K562 (cell line): Measurements from ENCODE around the gene MBD2. TPM values are rescaled to one million over a fixed set of nuclear protein-coding genes. Genes with fewer than 3 reads are reported as not detected.

ENCODE experiments used
- ARNT ChIP-seq, 2 experiments: fragments of 450-650 bp; IDR thresholded peaks; 2 replicates each; pipeline ENCODE4 v1.6.1; 2016; ENCODE audit warnings: mild to moderate bottlenecking in 1 of 2
- ATF7 ChIP-seq: fragments of 450-650 bp; IDR thresholded peaks from 2 replicates; pipeline ENCODE4 v1.7.1; 2014; ENCODE audit warnings: mild to moderate bottlenecking, moderate library complexity
- DMBX1 ChIP-seq: fragments of 250-450 bp; sonication (Bioruptor Pico); IDR thresholded peaks from 2 replicates; pipeline ENCODE4 v1.8.0; 2022; ENCODE audit warnings: inconsistent platforms, mild to moderate bottlenecking, moderate library complexity, borderline replicate concordance
- ELF1 ChIP-seq: fragments of 200-800 bp; sonication (Bioruptor generic); IDR thresholded peaks from 2 replicates; pipeline ENCODE4 v1.6.1; 2016; ENCODE audit warnings: missing genetic modification characterization, missing compliant biosample characterization
- GABPA ChIP-seq: fragments of 200-800 bp; sonication (Bioruptor generic); conservative IDR thresholded peaks from 2 replicates; pipeline ENCODE4 v1.6.1; 2016; ENCODE audit warnings: low read depth, missing genetic modification characterization, missing compliant biosample characterization
- HDAC1 ChIP-seq, 2 experiments: fragments of 450-650 bp; IDR thresholded peaks; 2 replicates each; pipeline ENCODE4 v1.6.1; 2016 to 2017; ENCODE audit warnings: inconsistent platforms in 1 of 2, mild to moderate bottlenecking in 1 of 2, moderate library complexity in 1 of 2
- HEY1 ChIP-seq: fragments of 250-450 bp; sonication (Bioruptor Pico); IDR thresholded peaks from 2 replicates; pipeline ENCODE4 v1.5.0; 2020; ENCODE audit warnings: mild to moderate bottlenecking, moderate library complexity, borderline replicate concordance
- HMGN3 ChIP-seq: IDR thresholded peaks from 2 replicates; pipeline ENCODE4 v1.6.1; 2011; ENCODE audit warnings: borderline replicate concordance, low read depth, mild to moderate bottlenecking, mixed read lengths, low read length; ENCODE audit not compliant: insufficient read length; ENCODE audit errors: extremely low read depth
- HNRNPLL ChIP-seq: fragments of 200-400 bp; formaldehyde crosslinking; IDR thresholded peaks from 2 replicates; pipeline ENCODE4 v1.6.1; 2017; ENCODE audit warnings: low read length, low read depth, mild to moderate bottlenecking; ENCODE audit not compliant: poor library complexity, severe bottlenecking
- KLF13 ChIP-seq: fragments of 450-650 bp; IDR thresholded peaks from 2 replicates; pipeline ENCODE4 v1.6.1; 2016; ENCODE audit warnings: missing genetic modification characterization, low read depth, mild to moderate bottlenecking, missing compliant biosample characterization, moderate library complexity, borderline replicate concordance
- LARP7 ChIP-seq: fragments of 450-650 bp; IDR thresholded peaks from 2 replicates; pipeline ENCODE4 v1.6.1; 2016
- MAFK ChIP-seq: IDR thresholded peaks from 2 replicates; pipeline ENCODE4 v1.6.1; 2011; ENCODE audit warnings: low read length, improper control_type of control experiment
- POLR2G ChIP-seq: fragments of 200-400 bp; formaldehyde crosslinking; IDR thresholded peaks from 2 replicates; pipeline ENCODE4 v1.6.1; 2017; ENCODE audit warnings: low read depth, mild to moderate bottlenecking, antibody characterized with exemption, low read length, moderate library complexity
- RAD21 ChIP-seq, 2 experiments: fragments of 250-450 bp in 1 of 2; fragments of 450-650 bp in 1 of 2; sonication (Bioruptor Pico) in 1 of 2; formaldehyde crosslinking in 1 of 2; IDR thresholded peaks in 1 of 2; conservative IDR thresholded peaks in 1 of 2; 2 replicates each; pipeline versions ENCODE4 v1.4.0 to v1.8.0; 2020 to 2022; ENCODE audit warnings: mild to moderate bottlenecking in 2 of 2, moderate library complexity in 1 of 2
- TBP ChIP-seq: optimal IDR thresholded peaks from 2 replicates; pipeline ENCODE3; 2011; ENCODE audit warnings: low read depth, low read length, improper control_type of control experiment
- TEAD2 ChIP-seq: fragments of 450-650 bp; IDR thresholded peaks from 2 replicates; pipeline ENCODE4 v1.6.1; 2016; ENCODE audit warnings: missing genetic modification characterization, control low read depth, missing compliant biosample characterization
- ZNF589 ChIP-seq: fragments of 200-800 bp; sonication (Bioruptor generic); IDR thresholded peaks from 2 replicates; pipeline ENCODE4 v1.6.1; 2016; ENCODE audit warnings: low read depth, missing genetic modification characterization, missing compliant biosample characterization
- ZNF76 ChIP-seq: fragments of 250-450 bp; sonication (Bioruptor Pico); IDR thresholded peaks from 2 replicates; pipeline ENCODE4 v1.4.0; 2020; ENCODE audit warnings: mild to moderate bottlenecking, moderate library complexity, borderline replicate concordance
- polyA plus RNA-seq, 8 experiments: library from polyadenylated mRNA; depleted of rRNA in 4 of 8; stranded (reverse) in 5 of 8; unstranded in 3 of 8; fragments of >200 nt; fragmentation: Nextera tagmentation in 2 of 8; fragmentation: Illumina TruSeq in 1 of 8; extraction: Ambion mirVana in 2 of 8; extraction: Trizol in 1 of 8; gene quantifications; 2 replicates each; pipeline versions ENCODE4 v1.2.1 to v1.2.3, GENCODE V29; 2011 to 2014; ENCODE audit warnings: inconsistent platforms in 1 of 8, missing spikeins in 1 of 8
- total RNA-seq, 7 experiments: library from RNA; depleted of rRNA in 6 of 7; stranded (reverse); fragments of >200 nt in 6 of 7; fragmentation: Illumina TruSeq in 2 of 7; extraction: Trizol in 2 of 7; gene quantifications; 2 replicates each; pipeline versions ENCODE4 v1.2.1 to v1.2.3, GENCODE V29; 2011 to 2021; ENCODE audit warnings: low replicate concordance in 1 of 7
- TF ChIP-seq, protein P1 (sequence below), 2 experiments: fragments of 450-650 bp; IDR thresholded peaks; 2 replicates each; pipeline ENCODE4 v1.6.1; 2018; ENCODE audit warnings: mild to moderate bottlenecking in 2 of 2, low read depth in 1 of 2; ENCODE audit not compliant: partially characterized antibody in 2 of 2
- TF ChIP-seq, protein P2 (sequence below): fragments of 450-650 bp; conservative IDR thresholded peaks from 2 replicates; pipeline ENCODE4 v1.6.1; 2016; ENCODE audit warnings: missing genetic modification characterization, low read depth, mild to moderate bottlenecking, control low read depth, missing compliant biosample characterization
- TF ChIP-seq, protein P3 (sequence below): fragments of 200-800 bp; sonication (Bioruptor generic); IDR thresholded peaks from 2 replicates; pipeline ENCODE4 v1.6.1; 2017; ENCODE audit warnings: missing genetic modification characterization, missing compliant biosample characterization

MBD2 gene
- total and polyA plus RNA-seq, 9 of the 15 experiments (the other 6 are each of a cell fraction or from before 2014, with no cell fraction given): 4.4 to 40.2 (median 13.9) TPM

DNA sequence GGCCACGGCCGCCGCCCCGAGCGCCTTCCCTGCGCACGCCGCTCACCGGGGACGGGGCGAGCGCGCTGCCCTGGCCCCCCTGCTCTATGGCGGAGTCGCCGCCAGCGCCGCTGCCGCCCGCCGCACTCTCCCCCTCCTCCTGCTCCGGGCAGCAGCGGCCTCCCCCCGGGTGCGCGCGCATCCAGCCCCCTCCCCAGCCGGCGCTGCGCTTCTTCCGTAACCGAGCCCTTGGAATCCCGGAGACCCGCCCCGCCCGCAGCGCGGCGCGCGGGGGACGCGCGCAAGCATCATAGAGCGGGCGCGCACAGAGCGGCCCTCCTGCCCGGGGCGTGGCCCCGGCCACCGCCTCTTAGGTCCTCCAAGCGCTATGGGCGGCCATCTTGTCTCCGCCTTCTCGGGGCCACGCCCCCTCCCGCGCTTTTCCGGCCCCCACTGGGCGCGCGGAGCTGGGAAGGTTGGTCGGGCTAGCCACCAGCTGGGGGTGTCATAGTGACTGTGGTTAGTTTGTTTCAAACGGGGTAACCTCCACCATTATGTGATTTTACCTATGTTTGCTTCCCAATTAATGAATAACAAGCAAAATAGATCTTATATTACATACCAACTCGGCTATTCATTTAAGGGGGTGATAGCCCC is at the start of gene MBD2 (continued):
- TF ChIP-seq, protein P1, sequence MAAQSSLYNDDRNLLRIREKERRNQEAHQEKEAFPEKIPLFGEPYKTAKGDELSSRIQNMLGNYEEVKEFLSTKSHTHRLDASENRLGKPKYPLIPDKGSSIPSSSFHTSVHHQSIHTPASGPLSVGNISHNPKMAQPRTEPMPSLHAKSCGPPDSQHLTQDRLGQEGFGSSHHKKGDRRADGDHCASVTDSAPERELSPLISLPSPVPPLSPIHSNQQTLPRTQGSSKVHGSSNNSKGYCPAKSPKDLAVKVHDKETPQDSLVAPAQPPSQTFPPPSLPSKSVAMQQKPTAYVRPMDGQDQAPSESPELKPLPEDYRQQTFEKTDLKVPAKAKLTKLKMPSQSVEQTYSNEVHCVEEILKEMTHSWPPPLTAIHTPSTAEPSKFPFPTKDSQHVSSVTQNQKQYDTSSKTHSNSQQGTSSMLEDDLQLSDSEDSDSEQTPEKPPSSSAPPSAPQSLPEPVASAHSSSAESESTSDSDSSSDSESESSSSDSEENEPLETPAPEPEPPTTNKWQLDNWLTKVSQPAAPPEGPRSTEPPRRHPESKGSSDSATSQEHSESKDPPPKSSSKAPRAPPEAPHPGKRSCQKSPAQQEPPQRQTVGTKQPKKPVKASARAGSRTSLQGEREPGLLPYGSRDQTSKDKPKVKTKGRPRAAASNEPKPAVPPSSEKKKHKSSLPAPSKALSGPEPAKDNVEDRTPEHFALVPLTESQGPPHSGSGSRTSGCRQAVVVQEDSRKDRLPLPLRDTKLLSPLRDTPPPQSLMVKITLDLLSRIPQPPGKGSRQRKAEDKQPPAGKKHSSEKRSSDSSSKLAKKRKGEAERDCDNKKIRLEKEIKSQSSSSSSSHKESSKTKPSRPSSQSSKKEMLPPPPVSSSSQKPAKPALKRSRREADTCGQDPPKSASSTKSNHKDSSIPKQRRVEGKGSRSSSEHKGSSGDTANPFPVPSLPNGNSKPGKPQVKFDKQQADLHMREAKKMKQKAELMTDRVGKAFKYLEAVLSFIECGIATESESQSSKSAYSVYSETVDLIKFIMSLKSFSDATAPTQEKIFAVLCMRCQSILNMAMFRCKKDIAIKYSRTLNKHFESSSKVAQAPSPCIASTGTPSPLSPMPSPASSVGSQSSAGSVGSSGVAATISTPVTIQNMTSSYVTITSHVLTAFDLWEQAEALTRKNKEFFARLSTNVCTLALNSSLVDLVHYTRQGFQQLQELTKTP (IDR thresholded peaks at IDR 0.05; ENCODE audit: low read depth in 1 of 2, partially characterized antibody in 2 of 2): no peak
- peak; percentile 85; the same call in 1 of the 2 replicates for TF ChIP-seq KLF13 (tag)
- no peak for TF ChIP-seq TBP
- TF ChIP-seq, protein P2, sequence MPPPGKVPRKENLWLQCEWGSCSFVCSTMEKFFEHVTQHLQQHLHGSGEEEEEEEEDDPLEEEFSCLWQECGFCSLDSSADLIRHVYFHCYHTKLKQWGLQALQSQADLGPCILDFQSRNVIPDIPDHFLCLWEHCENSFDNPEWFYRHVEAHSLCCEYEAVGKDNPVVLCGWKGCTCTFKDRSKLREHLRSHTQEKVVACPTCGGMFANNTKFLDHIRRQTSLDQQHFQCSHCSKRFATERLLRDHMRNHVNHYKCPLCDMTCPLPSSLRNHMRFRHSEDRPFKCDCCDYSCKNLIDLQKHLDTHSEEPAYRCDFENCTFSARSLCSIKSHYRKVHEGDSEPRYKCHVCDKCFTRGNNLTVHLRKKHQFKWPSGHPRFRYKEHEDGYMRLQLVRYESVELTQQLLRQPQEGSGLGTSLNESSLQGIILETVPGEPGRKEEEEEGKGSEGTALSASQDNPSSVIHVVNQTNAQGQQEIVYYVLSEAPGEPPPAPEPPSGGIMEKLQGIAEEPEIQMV (tag): no peak
- peak; percentile 58 for TF ChIP-seq ELF1 (tag)
- TF ChIP-seq ZNF76: no peak
- TF ChIP-seq TEAD2 (tag): no peak
- TF ChIP-seq GABPA: peak; percentile 77
- peak; percentile 22 to 39; a peak in 3 of 4 replicates for TF ChIP-seq RAD21 (CRISPR knock-in tag; conservative IDR thresholded peaks at IDR 0.05 in 1 of 2, IDR thresholded peaks at IDR 0.05 in 1 of 2)
- TF ChIP-seq ZNF589: peak; percentile 35; the same call in 1 of the 2 replicates
- TF ChIP-seq POLR2G: peak; percentile 78
- TF ChIP-seq, protein P3, sequence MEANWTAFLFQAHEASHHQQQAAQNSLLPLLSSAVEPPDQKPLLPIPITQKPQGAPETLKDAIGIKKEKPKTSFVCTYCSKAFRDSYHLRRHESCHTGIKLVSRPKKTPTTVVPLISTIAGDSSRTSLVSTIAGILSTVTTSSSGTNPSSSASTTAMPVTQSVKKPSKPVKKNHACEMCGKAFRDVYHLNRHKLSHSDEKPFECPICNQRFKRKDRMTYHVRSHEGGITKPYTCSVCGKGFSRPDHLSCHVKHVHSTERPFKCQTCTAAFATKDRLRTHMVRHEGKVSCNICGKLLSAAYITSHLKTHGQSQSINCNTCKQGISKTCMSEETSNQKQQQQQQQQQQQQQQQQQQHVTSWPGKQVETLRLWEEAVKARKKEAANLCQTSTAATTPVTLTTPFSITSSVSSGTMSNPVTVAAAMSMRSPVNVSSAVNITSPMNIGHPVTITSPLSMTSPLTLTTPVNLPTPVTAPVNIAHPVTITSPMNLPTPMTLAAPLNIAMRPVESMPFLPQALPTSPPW (CRISPR knock-in tag): peak; percentile 95
- TF ChIP-seq HDAC1 (IDR thresholded peaks at IDR 0.05): no peak
- TF ChIP-seq ARNT (IDR thresholded peaks at IDR 0.05): no peak
- TF ChIP-seq MAFK: no peak
- TF ChIP-seq HMGN3: peak; percentile 58
- peak; percentile 67 for TF ChIP-seq ATF7
- no peak for TF ChIP-seq DMBX1
- TF ChIP-seq LARP7: no peak
- no peak for TF ChIP-seq HEY1 (CRISPR knock-in tag)
- peak; percentile 100 for TF ChIP-seq HNRNPLL
